GM21526 (cell line): ENCODE data around the gene SLC19A2.

Experiments used
- ATAC-seq: cut with Tn5 transposase; IDR thresholded peaks from one replicate; pipeline ENCODE4 v1.9.1; 2021; ENCODE audit warnings: moderate library complexity; ENCODE audit not compliant: unreplicated experiment, low FRiP score

SLC19A2 gene

DNA sequence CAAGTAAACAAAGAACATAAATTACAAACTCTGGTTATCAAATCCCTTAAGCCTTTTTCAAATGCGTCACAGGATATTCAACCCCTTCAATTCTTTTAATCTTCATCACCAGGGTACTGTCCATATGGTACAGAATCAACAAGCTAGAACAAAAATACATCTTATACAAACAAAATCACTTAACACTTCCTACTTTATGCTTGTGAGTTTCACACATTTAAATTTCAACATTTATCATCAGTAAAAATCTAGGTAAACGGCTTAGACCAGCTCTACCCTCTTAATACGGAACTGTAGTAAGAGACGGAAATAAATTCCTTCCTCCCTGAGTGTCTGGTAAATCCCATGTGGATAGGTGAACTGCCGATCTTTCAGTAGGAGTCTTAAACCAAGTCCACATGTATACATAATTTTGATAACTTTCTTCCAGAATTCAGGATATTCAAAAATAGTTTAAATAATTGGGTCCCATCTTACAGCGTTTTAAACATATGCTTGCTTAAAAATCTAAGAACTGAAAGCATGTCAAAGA, 59.5 kb downstream of the SLC19A2 start:
- no peak for ATAC-seq

DNA sequence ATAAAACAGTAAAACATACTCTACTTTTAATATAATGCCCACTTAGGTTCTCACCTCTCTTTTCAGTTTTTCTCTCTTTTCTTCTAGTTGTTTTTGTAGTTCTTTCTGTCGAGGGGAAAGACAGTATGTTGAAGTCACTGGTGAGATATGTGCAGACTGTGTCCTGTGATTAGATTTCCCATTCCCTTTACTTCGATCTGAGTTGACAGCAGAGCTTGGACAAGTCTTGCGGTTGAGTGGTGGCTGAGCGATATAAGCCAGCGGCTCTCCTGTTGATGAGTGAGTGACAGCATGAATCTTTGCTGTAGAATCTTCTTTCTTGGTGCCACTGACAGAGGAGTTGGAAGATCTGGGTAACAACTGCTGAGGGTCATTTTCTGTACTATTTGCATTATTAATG, 64.4 kb downstream of the SLC19A2 start:
- no peak for ATAC-seq

- ATAC-seq: no peak
Observed at GRCh38 chr1:169414952-169415351, 70.8 kb downstream of the SLC19A2 start.
